Endothelial cell of umbilical vein (primary cell): ENCODE results near the gene MACROD2. TPM values are rescaled to one million over a fixed set of nuclear protein-coding genes. Genes with fewer than 3 reads are reported as not detected.

ENCODE experiments used
- BruUV-seq: library from RNA; stranded (reverse); fragments of 400-500 nt; replicated peaks from 2 replicates; lab custom pipeline; 2021; lab: Mats Ljungman, UMichigan
- CTCF ChIA-PET: fragments of 300-600, 350-600 bp; sonication (Branson Sonifier 250); formaldehyde crosslinking; loops from one replicate; lab custom pipeline; 2021; ENCODE audit warnings: antibody characterized with exemption, inconsistent platforms; lab: Charles Lee
- POLR2A ChIA-PET: fragments of 300-600, 350-600 bp; sonication (Branson Sonifier 250); formaldehyde crosslinking; loops from one replicate; lab custom pipeline; 2021; ENCODE audit warnings: antibody characterized with exemption, inconsistent platforms; lab: Charles Lee
- DNase-seq: peaks from one replicate; pipeline ENCODE4 v3.0.0-alpha.2; 2011; ENCODE audit warnings: low read depth, low spot score
- FAIRE-seq: peaks from 2 replicates; lab custom pipeline; 2011; peaks lifted over from hg19 to GRCh38; lab: Jason Lieb, UNC
- H2AFZ ChIP-seq: 2 replicates; pipeline ENCODE4 v1.6.0; 2012; ENCODE audit warnings: low read depth, low read length, control low read depth, inconsistent platforms
- H3K27ac ChIP-seq: 2 replicates; pipeline ENCODE4 v1.5.1; 2011; ENCODE audit warnings: low read depth, mild to moderate bottlenecking, control low read depth, low read length, moderate library complexity; ENCODE audit not compliant: insufficient read depth
- H3K27me3 ChIP-seq, 2 experiments: 2 replicates each; pipeline versions ENCODE4 v1.6.0 to v1.6.1; 2011; ENCODE audit warnings: low read length in 2 of 2, mixed read lengths in 1 of 2; ENCODE audit not compliant: control insufficient read depth in 2 of 2, insufficient read depth in 2 of 2
- H3K36me3 ChIP-seq, 2 experiments: 2 replicates in 1 of 2; 3 replicates in 1 of 2; pipeline ENCODE4 v1.5.1; 2011; ENCODE audit warnings: low read length in 2 of 2, mild to moderate bottlenecking in 1 of 2, moderate library complexity in 1 of 2; ENCODE audit not compliant: control insufficient read depth in 2 of 2, insufficient read depth in 2 of 2; ENCODE audit errors: extremely low read depth in 1 of 2
- H3K4me1 ChIP-seq: 3 replicates; pipeline ENCODE4 v1.5.1; 2011; ENCODE audit warnings: mild to moderate bottlenecking, low read length; ENCODE audit not compliant: control insufficient read depth, insufficient read depth; ENCODE audit errors: extremely low read depth
- H3K4me2 ChIP-seq: 2 replicates; pipeline ENCODE4 v1.6.1; 2011; ENCODE audit warnings: low read length, control low read depth, mixed read lengths; ENCODE audit not compliant: insufficient read depth
- H3K4me3 ChIP-seq, 3 experiments: fragments of 200-600 bp in 1 of 3; sonication (generic), shearing (Covaris generic) in 1 of 3; replicated peaks in 1 of 3; 2 replicates each; pipeline ENCODE4 v1.5.1; 2011 to 2016; ENCODE audit warnings: control low read depth in 3 of 3, low read length in 3 of 3, mild to moderate bottlenecking in 2 of 3, inconsistent platforms in 1 of 3, low read depth in 1 of 3, moderate library complexity in 1 of 3; ENCODE audit not compliant: insufficient read depth in 1 of 3
- H3K79me2 ChIP-seq: 2 replicates; pipeline ENCODE4 v1.6.0; 2012; ENCODE audit warnings: low read length, inconsistent platforms; ENCODE audit not compliant: control insufficient read depth, insufficient read depth
- H3K9ac ChIP-seq: replicated peaks from 2 replicates; pipeline ENCODE3; 2011; ENCODE audit warnings: low read length, control low read depth; ENCODE audit not compliant: insufficient read depth; ENCODE audit errors: extremely low read depth
- H3K9me1 ChIP-seq: replicated peaks from 3 replicates; pipeline ENCODE4 v1.6.0; 2011; ENCODE audit warnings: mild to moderate bottlenecking, low read length; ENCODE audit not compliant: control insufficient read depth, insufficient read depth; ENCODE audit errors: extremely low read depth
- H3K9me3 ChIP-seq: replicated peaks from 2 replicates; pipeline ENCODE4 v1.5.1; 2012; ENCODE audit warnings: low read length, inconsistent platforms; ENCODE audit not compliant: control insufficient read depth, insufficient read depth
- H4K20me1 ChIP-seq: replicated peaks from 2 replicates; pipeline ENCODE3; 2011; ENCODE audit warnings: mild to moderate bottlenecking, low read length; ENCODE audit not compliant: control insufficient read depth, insufficient read depth; ENCODE audit errors: extremely low read depth
- EZH2 ChIP-seq: IDR thresholded peaks from 2 replicates; pipeline ENCODE4 v1.6.1; 2012; ENCODE audit warnings: borderline replicate concordance, low read depth, mild to moderate bottlenecking, moderate library complexity, low read length, inconsistent platforms; ENCODE audit not compliant: severe bottlenecking
- FOS ChIP-seq: IDR thresholded peaks from 2 replicates; pipeline ENCODE4 v1.6.1; 2011; ENCODE audit warnings: mild to moderate bottlenecking, low read length, moderate library complexity, borderline replicate concordance; ENCODE audit not compliant: insufficient read depth
- GATA2 ChIP-seq: IDR thresholded peaks from 2 replicates; pipeline ENCODE4 v1.7.0; 2011; ENCODE audit warnings: low read depth, mild to moderate bottlenecking, moderate library complexity, mixed read lengths, low read length; ENCODE audit not compliant: insufficient read length, insufficient read depth
- JUN ChIP-seq: IDR thresholded peaks from 2 replicates; pipeline ENCODE4 v1.6.1; 2011; ENCODE audit warnings: borderline replicate concordance, low read depth; ENCODE audit not compliant: insufficient read length, insufficient read depth
- MYC ChIP-seq: IDR thresholded peaks from one replicate; pipeline ENCODE4 v1.6.1; 2011; ENCODE audit warnings: mild to moderate bottlenecking, low read depth, low read length
- POLR2A ChIP-seq: IDR thresholded peaks from 2 replicates; pipeline ENCODE4 v1.6.1; 2012; ENCODE audit warnings: low read depth, mild to moderate bottlenecking, control low read depth, low read length
- POLR2AphosphoS5 ChIP-seq: IDR thresholded peaks from 2 replicates; pipeline ENCODE4 v1.6.1; 2012; ENCODE audit warnings: low read depth, mild to moderate bottlenecking, control low read depth, low read length, moderate library complexity; ENCODE audit not compliant: insufficient read depth
- dilution Hi-C: fragments of 300-500 bp; cut with MboI; formaldehyde crosslinking; loops from one replicate; pipeline ENCODE4 v1.15.0; 2019; ENCODE audit warnings: low sequenced_read_pairs; ENCODE audit not compliant: extremely low pct_ligation_motif_present
- intact Hi-C: fragments of 100-400 bp; cut with micrococcal nuclease; formaldehyde crosslinking; loops from one replicate; pipeline ENCODE4 v1.10.0; 2022
- polyA plus RNA-seq, 4 experiments: library from polyadenylated mRNA; depleted of rRNA in 3 of 4; stranded (reverse) in 3 of 4; unstranded in 1 of 4; fragments of >200 nt; gene quantifications; 2 replicates each; pipeline versions ENCODE4 v1.2.1 to v1.2.3, GENCODE V29; 2011 to 2012; ENCODE audit warnings: missing spikeins in 1 of 4
- total RNA-seq: library from RNA; stranded (reverse); gene quantifications from 2 replicates; pipeline ENCODE4 v1.2.3, GENCODE V29; 2021
- TF ChIP-seq, protein P1 (sequence below), 2 donors: IDR thresholded peaks; 1 replicate in 1 of 2; 2 replicates in 1 of 2; pipeline ENCODE4 v1.5.1; 2011; ENCODE audit warnings: low read length in 2 of 2, mild to moderate bottlenecking in 2 of 2, moderate library complexity in 2 of 2, control low read depth in 1 of 2, inconsistent platforms in 1 of 2, low read depth in 1 of 2; ENCODE audit not compliant: insufficient read depth in 1 of 2; ENCODE audit errors: extremely low read depth in 1 of 2
- TF ChIP-seq, protein P2 (sequence below): IDR thresholded peaks from 2 replicates; pipeline ENCODE4 v1.6.1; 2011; ENCODE audit not compliant: insufficient read depth, insufficient read length

The MACROD2 gene
- total and polyA plus RNA-seq, 2 donors (not counting 3 experiments of a cell fraction or from before 2014, with no cell fraction given) = 0.11 to 0.73 TPM

DNA sequence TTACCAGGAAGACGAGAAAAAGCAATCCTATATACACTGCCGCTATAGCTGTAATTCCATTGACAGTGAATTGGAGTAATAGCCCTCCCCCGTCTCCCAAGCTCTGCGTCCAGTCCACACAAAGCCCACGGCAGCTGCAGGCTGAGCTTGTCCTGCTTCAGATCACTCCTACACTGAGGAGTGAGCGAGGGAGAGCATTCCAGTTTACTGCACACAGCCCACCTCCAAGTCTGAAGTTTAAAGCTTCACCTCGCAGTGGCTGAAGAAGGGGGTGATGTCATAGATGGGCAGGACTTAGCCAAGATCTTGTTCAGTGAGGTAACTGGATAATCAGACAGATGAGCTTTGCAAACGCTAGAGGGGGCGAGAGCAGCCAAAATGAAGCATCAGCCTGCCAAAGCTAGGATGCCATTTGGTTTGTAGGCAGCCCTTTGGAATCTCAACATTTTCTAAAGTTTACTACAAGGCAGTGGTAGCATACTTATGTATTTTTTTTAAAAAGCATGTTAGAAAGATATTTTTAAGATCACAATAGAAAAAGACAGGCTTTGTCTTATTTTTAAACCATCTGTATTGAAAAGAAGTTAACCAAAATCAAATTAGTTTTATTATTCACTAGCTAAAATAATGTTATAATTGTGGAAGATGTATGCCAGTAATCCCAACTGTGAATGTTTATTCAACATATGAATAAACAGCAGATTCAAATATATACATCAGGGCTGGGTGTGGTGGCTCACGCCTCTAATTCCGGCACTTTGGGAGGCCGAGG, 342.3 kb downstream of the MACROD2 start, which contains the start of gene FLRT3:
Gene FLRT3 (minus strand): TSS at position 213 of the 772 bp plus-strand sequence. CDS start 10,106 bp downstream, outside the sequence.
- Histone ChIP-seq H3K4me1 (peaks cover 5% of the 10 kb centered on the region), H3K79me2 (no peaks in the 10 kb centered on the region), H3K9me1 (no peaks in the 10 kb centered on the region), H3K4me2 (peak within 1 kb of the TSS; percentile 94), H2AFZ (peak within 1 kb of the TSS; percentile 96), H3K36me3 (no peaks in the 10 kb centered on the region), H3K9ac (peak within 1 kb of the TSS; percentile 67), H3K27ac (peak within 1 kb of the TSS; percentile 15), H3K4me3 (peak within 1 kb of the TSS; percentile 30 to 65 (median 39)), H4K20me1 (no peaks in the 10 kb centered on the region), H3K9me3 (no peaks in the 10 kb centered on the region), H3K27me3 (peaks cover 0 to 2% of the 10 kb centered on the region in 2 experiments)
- TF ChIP-seq GATA2 = no peak
- TF ChIP-seq MYC = no peak
- TF ChIP-seq, protein P1, sequence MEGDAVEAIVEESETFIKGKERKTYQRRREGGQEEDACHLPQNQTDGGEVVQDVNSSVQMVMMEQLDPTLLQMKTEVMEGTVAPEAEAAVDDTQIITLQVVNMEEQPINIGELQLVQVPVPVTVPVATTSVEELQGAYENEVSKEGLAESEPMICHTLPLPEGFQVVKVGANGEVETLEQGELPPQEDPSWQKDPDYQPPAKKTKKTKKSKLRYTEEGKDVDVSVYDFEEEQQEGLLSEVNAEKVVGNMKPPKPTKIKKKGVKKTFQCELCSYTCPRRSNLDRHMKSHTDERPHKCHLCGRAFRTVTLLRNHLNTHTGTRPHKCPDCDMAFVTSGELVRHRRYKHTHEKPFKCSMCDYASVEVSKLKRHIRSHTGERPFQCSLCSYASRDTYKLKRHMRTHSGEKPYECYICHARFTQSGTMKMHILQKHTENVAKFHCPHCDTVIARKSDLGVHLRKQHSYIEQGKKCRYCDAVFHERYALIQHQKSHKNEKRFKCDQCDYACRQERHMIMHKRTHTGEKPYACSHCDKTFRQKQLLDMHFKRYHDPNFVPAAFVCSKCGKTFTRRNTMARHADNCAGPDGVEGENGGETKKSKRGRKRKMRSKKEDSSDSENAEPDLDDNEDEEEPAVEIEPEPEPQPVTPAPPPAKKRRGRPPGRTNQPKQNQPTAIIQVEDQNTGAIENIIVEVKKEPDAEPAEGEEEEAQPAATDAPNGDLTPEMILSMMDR (IDR thresholded peaks at IDR 0.05; ENCODE audit: extremely low read depth in 1 of 2, insufficient read depth in 1 of 2, low read depth in 1 of 2, low read length in 2 of 2) = peak; percentile 74 to 88
- TF ChIP-seq FOS = no peak
- TF ChIP-seq POLR2A = no peak
- TF ChIP-seq, protein P2, sequence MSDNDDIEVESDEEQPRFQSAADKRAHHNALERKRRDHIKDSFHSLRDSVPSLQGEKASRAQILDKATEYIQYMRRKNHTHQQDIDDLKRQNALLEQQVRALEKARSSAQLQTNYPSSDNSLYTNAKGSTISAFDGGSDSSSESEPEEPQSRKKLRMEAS = no peak
- TF ChIP-seq EZH2 = no peak
- peak; percentile 67 for TF ChIP-seq JUN
- no peak for TF ChIP-seq POLR2AphosphoS5
- FAIRE-seq = peak; percentile 97
- POLR2A ChIA-PET = interaction anchor here (0.8 to 0.9 kb wide), 2 partner anchors 160 to 1317 kb away, joined by 3 read pairs; no protein-coding TSS in a partner anchor
- no TSS peak for BruUV-seq
- dilution Hi-C loops = no loop called here
- CTCF ChIA-PET = interaction anchor here (0.5 to 4.9 kb wide), 66 partner anchors 10 to 1593 kb away, joined by 3 to 145 read pairs (median 4); no protein-coding TSS in a partner anchor
- intact Hi-C loops = loop anchor here (1.0 to 10.0 kb wide), 5 partner anchors 255 to 1597 kb away; no protein-coding TSS in a partner anchor
- peak; percentile 95 for DNase-seq
